Neutrophil (primary cell): ENCODE measurements around the gene DTD2.

Experiments used
- H3K27ac ChIP-seq: fragments of 200-600 bp; sonication (generic); 2 replicates; pipeline ENCODE4 v1.5.1; 2016; ENCODE audit warnings: mild to moderate bottlenecking, moderate library complexity
- H3K27me3 ChIP-seq: fragments of 200-600 bp; sonication (generic); 2 replicates; pipeline ENCODE4 v1.6.0; 2016; ENCODE audit warnings: mild to moderate bottlenecking
- H3K36me3 ChIP-seq: fragments of 200-600 bp; sonication (generic); 2 replicates; pipeline ENCODE4 v1.5.1; 2017
- H3K4me1 ChIP-seq, 2 experiments: fragments of 200-600 bp in 1 of 2; sonication (generic) in 1 of 2; 1 replicate in 1 of 2; 2 replicates in 1 of 2; pipeline versions ENCODE4 v1.5.1 to v1.6.1; 2013 to 2016; ENCODE audit warnings: low read depth in 1 of 2, low read length in 1 of 2, mild to moderate bottlenecking in 1 of 2, moderate library complexity in 1 of 2; ENCODE audit not compliant: control insufficient read depth in 1 of 2, insufficient read depth in 1 of 2
- H3K4me3 ChIP-seq, 2 experiments: fragments of 200-600 bp in 1 of 2; sonication (generic) in 1 of 2; 1 replicate in 1 of 2; 2 replicates in 1 of 2; pipeline ENCODE4 v1.5.1; 2013 to 2016; ENCODE audit warnings: low read depth in 1 of 2, low read length in 1 of 2, mild to moderate bottlenecking in 1 of 2, moderate library complexity in 1 of 2
- H3K9me3 ChIP-seq: fragments of 200-600 bp; sonication (generic); 2 replicates; pipeline ENCODE4 v1.5.1; 2016
- TF ChIP-seq, protein P1 (sequence below): fragments of 200-600 bp; sonication (generic); IDR thresholded peaks from 2 replicates; pipeline ENCODE4 v1.5.1; 2016; ENCODE audit warnings: antibody characterized with exemption

DTD2 gene

DNA sequence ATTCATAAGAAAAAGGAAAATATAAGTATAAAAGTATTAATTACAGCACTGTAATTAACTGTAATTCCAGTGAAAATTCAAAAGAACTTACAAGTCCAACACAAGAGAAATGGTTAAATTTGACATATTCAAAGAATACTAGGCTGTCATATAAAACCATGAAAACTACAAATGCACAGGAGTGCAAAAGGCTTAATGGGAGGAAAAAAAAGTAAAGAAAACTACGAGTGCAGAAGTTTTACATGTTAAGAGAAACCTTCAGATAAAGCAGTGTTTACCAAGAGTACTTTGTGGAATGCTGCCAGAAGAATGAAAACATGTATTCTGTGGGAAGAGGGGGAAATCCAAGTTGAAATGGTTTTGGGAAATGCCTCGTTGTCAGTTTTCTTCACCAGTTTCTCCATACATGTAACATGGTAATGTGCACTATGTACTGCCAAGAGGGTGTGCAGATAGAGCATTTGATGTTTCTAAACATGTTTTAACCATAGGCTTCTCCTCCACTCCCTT is 46.0 kb downstream of the DTD2 start:
- Histone ChIP-seq H3K4me1 (peaks cover 50 to 51% of the 10 kb centered on the region in 2 experiments), H3K36me3 (no peaks in the 10 kb centered on the region), H3K4me3 (peak overlapping the region in 1 of 2 experiments; percentile 44), H3K27ac (peak overlapping the region; percentile 88), H3K27me3 (no peaks in the 10 kb centered on the region), H3K9me3 (no peaks in the 10 kb centered on the region)
- TF ChIP-seq, protein P1, sequence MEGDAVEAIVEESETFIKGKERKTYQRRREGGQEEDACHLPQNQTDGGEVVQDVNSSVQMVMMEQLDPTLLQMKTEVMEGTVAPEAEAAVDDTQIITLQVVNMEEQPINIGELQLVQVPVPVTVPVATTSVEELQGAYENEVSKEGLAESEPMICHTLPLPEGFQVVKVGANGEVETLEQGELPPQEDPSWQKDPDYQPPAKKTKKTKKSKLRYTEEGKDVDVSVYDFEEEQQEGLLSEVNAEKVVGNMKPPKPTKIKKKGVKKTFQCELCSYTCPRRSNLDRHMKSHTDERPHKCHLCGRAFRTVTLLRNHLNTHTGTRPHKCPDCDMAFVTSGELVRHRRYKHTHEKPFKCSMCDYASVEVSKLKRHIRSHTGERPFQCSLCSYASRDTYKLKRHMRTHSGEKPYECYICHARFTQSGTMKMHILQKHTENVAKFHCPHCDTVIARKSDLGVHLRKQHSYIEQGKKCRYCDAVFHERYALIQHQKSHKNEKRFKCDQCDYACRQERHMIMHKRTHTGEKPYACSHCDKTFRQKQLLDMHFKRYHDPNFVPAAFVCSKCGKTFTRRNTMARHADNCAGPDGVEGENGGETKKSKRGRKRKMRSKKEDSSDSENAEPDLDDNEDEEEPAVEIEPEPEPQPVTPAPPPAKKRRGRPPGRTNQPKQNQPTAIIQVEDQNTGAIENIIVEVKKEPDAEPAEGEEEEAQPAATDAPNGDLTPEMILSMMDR: no peak

DNA sequence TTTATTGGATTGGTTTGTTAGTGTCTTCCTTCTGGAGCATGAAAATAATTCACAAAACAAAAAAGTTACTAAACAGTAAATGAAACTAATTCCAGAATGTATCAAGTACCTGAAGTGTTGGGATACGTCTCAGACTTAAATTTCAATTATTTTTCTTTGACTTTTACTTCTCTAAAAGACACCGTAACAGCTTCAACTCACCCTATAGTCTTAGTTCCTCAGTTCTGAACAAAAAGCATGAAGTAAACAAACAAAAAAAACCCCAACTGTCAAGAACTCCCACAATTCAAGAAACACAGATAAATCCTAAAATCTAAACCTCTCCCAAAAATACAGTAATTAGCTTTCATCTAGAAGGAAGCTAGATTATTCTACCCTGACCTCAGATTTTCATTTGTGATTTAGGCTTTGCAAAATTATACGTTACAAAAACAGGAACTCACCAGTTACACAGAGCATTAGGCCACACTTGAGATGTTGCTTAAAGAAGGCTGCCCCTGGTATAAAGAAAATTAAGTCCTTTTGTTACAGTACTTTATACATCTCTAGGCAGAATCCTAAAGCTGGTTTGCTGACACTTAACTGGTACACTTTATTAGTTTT is 47.2 kb downstream of the DTD2 start:
- TF ChIP-seq, protein P1: no peak
- Histone ChIP-seq H3K9me3 (no peaks in the 10 kb centered on the region), H3K4me1 (peaks cover 50 to 51% of the 10 kb centered on the region in 2 experiments), H3K4me3 (peak overlapping the region; percentile 34 to 44), H3K27ac (peak overlapping the region; percentile 88), H3K36me3 (no peaks in the 10 kb centered on the region), H3K27me3 (no peaks in the 10 kb centered on the region)

DNA sequence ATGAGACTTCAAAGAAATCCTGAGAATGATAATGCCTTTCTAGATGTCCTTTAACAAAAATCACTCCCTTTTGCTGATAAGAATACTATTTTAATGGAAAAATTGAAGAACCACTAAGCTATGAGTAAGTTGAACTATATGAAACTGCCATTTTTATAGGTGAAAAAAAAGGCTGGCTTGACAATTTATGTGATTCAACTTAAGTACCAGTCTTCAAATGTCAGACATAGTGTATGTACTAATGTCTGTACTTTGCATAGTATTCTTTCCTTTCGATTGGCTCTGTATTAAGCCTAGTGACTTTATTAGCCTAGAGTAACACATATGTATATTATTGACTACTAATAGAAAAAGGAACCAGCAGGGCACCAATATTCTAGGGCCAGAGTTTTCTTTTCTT is 48.9 kb downstream of the DTD2 start:
- no peaks in the 10 kb centered on the region for H3K9me3 ChIP-seq
- TF ChIP-seq, protein P1: no peak
- no peaks in the 10 kb centered on the region for H3K27me3 ChIP-seq
- H3K4me1 ChIP-seq: peaks cover 37 to 38% of the 10 kb centered on the region in 2 experiments
- no peak overlapping the region for H3K4me3 ChIP-seq
- no peak overlapping the region for H3K27ac ChIP-seq
- H3K36me3 ChIP-seq: no peaks in the 10 kb centered on the region

DNA sequence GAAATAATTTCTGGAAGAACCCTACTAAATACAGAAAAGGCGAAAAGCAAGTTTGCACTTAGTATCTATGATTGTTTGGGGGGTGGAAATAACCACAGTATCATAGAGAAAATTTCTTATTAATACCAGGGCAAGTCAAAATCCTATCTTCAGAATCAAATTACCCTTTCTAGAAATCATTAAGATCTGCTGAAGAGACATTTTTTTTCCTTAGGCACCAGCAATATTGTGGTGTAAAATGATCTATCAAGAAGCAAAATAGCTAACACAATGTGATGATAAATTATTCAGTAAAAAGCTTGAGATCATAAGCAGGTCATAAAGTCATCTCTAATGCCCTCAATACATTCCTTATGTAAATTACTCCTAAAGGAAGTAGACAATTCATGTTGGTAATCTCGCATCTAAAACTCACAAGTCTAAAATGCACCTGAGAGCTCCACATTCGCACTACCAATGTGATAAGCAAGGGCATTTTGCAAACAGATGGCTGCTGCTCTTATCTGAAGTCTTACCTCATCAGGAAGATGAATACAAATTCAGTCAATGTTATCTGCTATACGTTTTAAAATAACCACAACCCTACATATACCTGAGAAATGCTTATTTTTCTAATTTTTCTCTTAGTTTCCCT is 51.6 kb downstream of the DTD2 start:
- H3K4me3 ChIP-seq: no peak overlapping the region
- H3K27ac ChIP-seq: no peak overlapping the region
- TF ChIP-seq, protein P1: no peak
- H3K27me3 ChIP-seq: no peaks in the 10 kb centered on the region
- H3K9me3 ChIP-seq: no peaks in the 10 kb centered on the region
- H3K36me3 ChIP-seq: peaks cover 16% of the 10 kb centered on the region
- H3K4me1 ChIP-seq: peaks cover 15 to 16% of the 10 kb centered on the region in 2 experiments

DNA sequence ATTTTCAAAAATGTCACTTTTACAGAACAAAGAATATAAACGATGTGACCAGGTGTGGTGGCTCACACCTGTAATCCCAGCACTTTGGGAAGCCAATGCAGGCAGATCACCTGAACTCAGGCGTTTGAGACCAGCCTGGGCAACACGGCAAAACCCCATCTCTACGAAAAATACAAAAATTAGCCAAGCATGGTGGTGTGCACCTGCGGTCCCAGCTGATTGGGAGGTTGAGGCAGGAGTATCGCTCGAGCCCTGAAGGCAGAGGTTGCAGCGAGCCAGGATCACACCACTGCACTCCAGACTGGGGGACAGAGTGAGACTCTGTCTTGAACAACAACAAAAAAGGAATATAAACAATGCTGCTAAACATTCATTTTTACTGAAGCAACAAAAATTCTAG is 52.2 kb downstream of the DTD2 start:
- Histone ChIP-seq H3K27me3 (no peaks in the 10 kb centered on the region), H3K4me3 (no peak overlapping the region), H3K4me1 (peaks cover 10% of the 10 kb centered on the region in 2 experiments), H3K27ac (no peak overlapping the region), H3K36me3 (peaks cover 22% of the 10 kb centered on the region), H3K9me3 (no peaks in the 10 kb centered on the region)
- TF ChIP-seq, protein P1: no peak
